ENCODE data around the gene KIAA1549. TPM values are rescaled to one million over a fixed set of nuclear protein-coding genes. Genes with fewer than 3 reads are reported as not detected.

The KIAA1549 gene
- total and polyA plus RNA-seq, 4 donors: 0.13 to 0.89 (median 0.42) TPM

GRCh38 chr7:138833596-138833995 lies 147.6 kb downstream of the KIAA1549 start:
- TF ChIP-seq FOXA2 (IDR thresholded peaks at IDR 0.05): no peak
- no peak for TF ChIP-seq RXRA (IDR thresholded peaks at IDR 0.05)
- TF ChIP-seq, protein P1, sequence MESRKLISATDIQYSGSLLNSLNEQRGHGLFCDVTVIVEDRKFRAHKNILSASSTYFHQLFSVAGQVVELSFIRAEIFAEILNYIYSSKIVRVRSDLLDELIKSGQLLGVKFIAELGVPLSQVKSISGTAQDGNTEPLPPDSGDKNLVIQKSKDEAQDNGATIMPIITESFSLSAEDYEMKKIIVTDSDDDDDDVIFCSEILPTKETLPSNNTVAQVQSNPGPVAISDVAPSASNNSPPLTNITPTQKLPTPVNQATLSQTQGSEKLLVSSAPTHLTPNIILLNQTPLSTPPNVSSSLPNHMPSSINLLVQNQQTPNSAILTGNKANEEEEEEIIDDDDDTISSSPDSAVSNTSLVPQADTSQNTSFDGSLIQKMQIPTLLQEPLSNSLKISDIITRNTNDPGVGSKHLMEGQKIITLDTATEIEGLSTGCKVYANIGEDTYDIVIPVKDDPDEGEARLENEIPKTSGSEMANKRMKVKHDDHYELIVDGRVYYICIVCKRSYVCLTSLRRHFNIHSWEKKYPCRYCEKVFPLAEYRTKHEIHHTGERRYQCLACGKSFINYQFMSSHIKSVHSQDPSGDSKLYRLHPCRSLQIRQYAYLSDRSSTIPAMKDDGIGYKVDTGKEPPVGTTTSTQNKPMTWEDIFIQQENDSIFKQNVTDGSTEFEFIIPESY (IDR thresholded peaks at IDR 0.05): no peak
- no peak for TF ChIP-seq TAF1 (conservative IDR thresholded peaks at IDR 0.05)
- no peak for TF ChIP-seq HNF4G (IDR thresholded peaks at IDR 0.05)
- TF ChIP-seq SP1 (IDR thresholded peaks at IDR 0.05): no peak
- TF ChIP-seq, protein P2, sequence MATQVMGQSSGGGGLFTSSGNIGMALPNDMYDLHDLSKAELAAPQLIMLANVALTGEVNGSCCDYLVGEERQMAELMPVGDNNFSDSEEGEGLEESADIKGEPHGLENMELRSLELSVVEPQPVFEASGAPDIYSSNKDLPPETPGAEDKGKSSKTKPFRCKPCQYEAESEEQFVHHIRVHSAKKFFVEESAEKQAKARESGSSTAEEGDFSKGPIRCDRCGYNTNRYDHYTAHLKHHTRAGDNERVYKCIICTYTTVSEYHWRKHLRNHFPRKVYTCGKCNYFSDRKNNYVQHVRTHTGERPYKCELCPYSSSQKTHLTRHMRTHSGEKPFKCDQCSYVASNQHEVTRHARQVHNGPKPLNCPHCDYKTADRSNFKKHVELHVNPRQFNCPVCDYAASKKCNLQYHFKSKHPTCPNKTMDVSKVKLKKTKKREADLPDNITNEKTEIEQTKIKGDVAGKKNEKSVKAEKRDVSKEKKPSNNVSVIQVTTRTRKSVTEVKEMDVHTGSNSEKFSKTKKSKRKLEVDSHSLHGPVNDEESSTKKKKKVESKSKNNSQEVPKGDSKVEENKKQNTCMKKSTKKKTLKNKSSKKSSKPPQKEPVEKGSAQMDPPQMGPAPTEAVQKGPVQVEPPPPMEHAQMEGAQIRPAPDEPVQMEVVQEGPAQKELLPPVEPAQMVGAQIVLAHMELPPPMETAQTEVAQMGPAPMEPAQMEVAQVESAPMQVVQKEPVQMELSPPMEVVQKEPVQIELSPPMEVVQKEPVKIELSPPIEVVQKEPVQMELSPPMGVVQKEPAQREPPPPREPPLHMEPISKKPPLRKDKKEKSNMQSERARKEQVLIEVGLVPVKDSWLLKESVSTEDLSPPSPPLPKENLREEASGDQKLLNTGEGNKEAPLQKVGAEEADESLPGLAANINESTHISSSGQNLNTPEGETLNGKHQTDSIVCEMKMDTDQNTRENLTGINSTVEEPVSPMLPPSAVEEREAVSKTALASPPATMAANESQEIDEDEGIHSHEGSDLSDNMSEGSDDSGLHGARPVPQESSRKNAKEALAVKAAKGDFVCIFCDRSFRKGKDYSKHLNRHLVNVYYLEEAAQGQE (IDR thresholded peaks at IDR 0.05): no peak
- TF ChIP-seq, protein P3, sequence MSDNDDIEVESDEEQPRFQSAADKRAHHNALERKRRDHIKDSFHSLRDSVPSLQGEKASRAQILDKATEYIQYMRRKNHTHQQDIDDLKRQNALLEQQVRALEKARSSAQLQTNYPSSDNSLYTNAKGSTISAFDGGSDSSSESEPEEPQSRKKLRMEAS (IDR thresholded peaks at IDR 0.05): no peak
- TF ChIP-seq JUND (IDR thresholded peaks at IDR 0.05): no peak
- no peak for TF ChIP-seq CTCF (IDR thresholded peaks at IDR 0.05; ENCODE audit: low read depth, low read length, missing input control)
- TF ChIP-seq FOXA1 (IDR thresholded peaks at IDR 0.05): no peak
- TF ChIP-seq HNF4A (conservative IDR thresholded peaks at IDR 0.05): no peak
- WGBS: 63% methylated on average over 5 of the region's 5 CpGs

DNA sequence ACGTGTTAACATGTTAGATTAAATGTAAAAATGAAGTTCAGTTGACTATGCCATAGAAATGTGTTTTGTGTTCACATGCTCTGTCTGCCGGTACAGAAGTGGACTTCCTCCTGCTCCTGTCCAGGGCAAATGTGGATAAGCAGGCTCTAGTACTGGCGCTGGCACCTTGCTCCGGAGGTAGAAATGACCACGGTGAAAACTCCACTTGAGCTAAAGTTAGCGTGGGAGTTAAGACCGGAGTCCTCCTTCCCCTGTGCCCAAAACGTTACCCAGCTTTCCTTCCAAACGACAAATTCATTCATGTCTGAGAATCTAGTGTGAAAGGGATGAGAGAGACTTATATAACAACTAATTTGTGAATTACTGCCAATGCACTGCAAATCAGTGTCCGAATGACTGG lies 148.2 kb downstream of the KIAA1549 start:
- 90% methylated on average over 10 of the region's 10 CpGs for WGBS
- Histone ChIP-seq H3K9me3 (ENCODE audit: control insufficient read depth in 4 of 4, low read length in 3 of 4) (no peaks in the 10 kb centered on the region), H3K27ac (ENCODE audit: low read depth in 1 of 2, low read length in 2 of 2) (no peak overlapping the region), H3K9ac (ENCODE audit: low read depth in 1 of 2, low read length in 2 of 2) (no peak overlapping the region), H3K36me3 (ENCODE audit: control insufficient read depth in 4 of 4, insufficient read depth in 3 of 4, low read depth in 1 of 4, low read length in 3 of 4) (no peaks in the 10 kb centered on the region), H3K27me3 (ENCODE audit: control insufficient read depth in 4 of 4, insufficient read depth in 4 of 4, low read length in 3 of 4) (peaks cover 0 to 3% (median 0%) of the 10 kb centered on the region in 4 donors), H3K4me3 (ENCODE audit: low read depth in 1 of 3, low read length in 3 of 3) (no peak overlapping the region), H3K4me1 (ENCODE audit: control insufficient read depth in 4 of 4, insufficient read depth in 4 of 4, low read length in 3 of 4) (no peaks in the 10 kb centered on the region)
- no peak for DNase-seq (ENCODE audit: low spot score)
- no peak for TF ChIP-seq CTCF (IDR thresholded peaks at IDR 0.05; ENCODE audit: low read depth, low read length, missing input control)
- no peak for TF ChIP-seq JUND (IDR thresholded peaks at IDR 0.05)
- no peak for TF ChIP-seq RAD21 (IDR thresholded peaks at IDR 0.05)
- TF ChIP-seq HNF4G (IDR thresholded peaks at IDR 0.05): no peak
- TF ChIP-seq YY1 (IDR thresholded peaks at IDR 0.05): no peak
- TF ChIP-seq, protein P3 (IDR thresholded peaks at IDR 0.05): no peak
- no peak for TF ChIP-seq FOXA1 (IDR thresholded peaks at IDR 0.05)
- no peak for TF ChIP-seq NR2F2 (IDR thresholded peaks at IDR 0.05)
- no peak for TF ChIP-seq SP1 (IDR thresholded peaks at IDR 0.05)
- TF ChIP-seq HNF4A (conservative IDR thresholded peaks at IDR 0.05): no peak
- TF ChIP-seq, protein P1 (IDR thresholded peaks at IDR 0.05): no peak
- TF ChIP-seq GABPA (IDR thresholded peaks at IDR 0.05 in 1 of 2, conservative IDR thresholded peaks at IDR 0.05 in 1 of 2): no peak
- no peak for TF ChIP-seq EGR1 (IDR thresholded peaks at IDR 0.05; ENCODE audit: low read depth in 2 of 2)
- no peak for TF ChIP-seq ATF3 (IDR thresholded peaks at IDR 0.05)

More at GRCh38 chr7:138833596-138833995, 147.6 kb downstream of the KIAA1549 start:
- H3K9ac ChIP-seq (ENCODE audit: low read depth in 1 of 2, low read length in 2 of 2): no peak overlapping the region
- no peaks in the 10 kb centered on the region for H3K9me3 ChIP-seq (ENCODE audit: control insufficient read depth in 4 of 4, low read length in 3 of 4)
- H3K4me1 ChIP-seq (ENCODE audit: control insufficient read depth in 4 of 4, insufficient read depth in 4 of 4, low read length in 3 of 4): no peaks in the 10 kb centered on the region
- no peak overlapping the region for H3K27ac ChIP-seq (ENCODE audit: low read depth in 1 of 2, low read length in 2 of 2)
- H3K4me3 ChIP-seq (ENCODE audit: low read depth in 1 of 3, low read length in 3 of 3): no peak overlapping the region
- no peak for DNase-seq (ENCODE audit: low spot score)
- H3K27me3 ChIP-seq (ENCODE audit: control insufficient read depth in 4 of 4, insufficient read depth in 4 of 4, low read length in 3 of 4): peaks cover 0 to 3% (median 0%) of the 10 kb centered on the region in 4 donors
- H3K36me3 ChIP-seq (ENCODE audit: control insufficient read depth in 4 of 4, insufficient read depth in 3 of 4, low read depth in 1 of 4, low read length in 3 of 4): no peaks in the 10 kb centered on the region
